SK-N-SH (cell line): ENCODE measurements around the gene TSSK6. TPM values are rescaled to one million over a fixed set of nuclear protein-coding genes. Genes with fewer than 3 reads are reported as not detected.

ENCODE experiments used
- CTCF ChIA-PET: fragments of 300-600, 350-600 bp; formaldehyde crosslinking; extraction: SDS; loops from one replicate; lab custom pipeline; 2021; lab: Yijun Ruan, JAX
- POLR2A ChIA-PET: fragments of 350-600 bp; sonication (Branson Sonifier 250); formaldehyde crosslinking; extraction: SDS; loops from one replicate; lab custom pipeline; 2020; ENCODE audit warnings: antibody characterized with exemption, inconsistent platforms; lab: Yijun Ruan, JAX
- DNase-seq: peaks from one replicate; pipeline ENCODE4 v3.0.0; 2012
- H2AFZ ChIP-seq: fragments of 200-600 bp; sonication (generic); 2 replicates; pipeline ENCODE4 v1.8.1; 2016; ENCODE audit warnings: antibody characterized with exemption, mild to moderate bottlenecking, low read depth
- H3F3A ChIP-seq: fragments of 200-600 bp; sonication (generic); replicated peaks from 2 replicates; pipeline ENCODE3; 2016; ENCODE audit warnings: antibody characterized with exemption, mild to moderate bottlenecking; ENCODE audit not compliant: insufficient read depth
- H3K27ac ChIP-seq, 2 experiments: fragments of 200-500 bp in 1 of 2; fragments of 200-600 bp in 1 of 2; sonication (Bioruptor generic) in 1 of 2; sonication (generic), shearing (Covaris generic) in 1 of 2; 2 replicates each; pipeline versions ENCODE4 v1.5.1 to v1.6.1; 2014 to 2016; ENCODE audit warnings: low read depth in 2 of 2, inconsistent platforms in 1 of 2, low read length in 1 of 2, mild to moderate bottlenecking in 1 of 2, mixed read lengths in 1 of 2
- H3K27me3 ChIP-seq: fragments of 200-600 bp; sonication (generic), shearing (Covaris generic); 2 replicates; pipeline ENCODE4 v1.6.1; 2016; ENCODE audit warnings: mixed run types; ENCODE audit not compliant: insufficient read depth
- H3K36me3 ChIP-seq, 2 experiments: fragments of 200-500 bp in 1 of 2; fragments of 200-600 bp in 1 of 2; sonication (Bioruptor generic) in 1 of 2; sonication (generic) in 1 of 2; replicated peaks in 1 of 2; 2 replicates each; pipeline versions ENCODE3 to v1.5.1; 2014 to 2016; ENCODE audit warnings: low read length in 1 of 2, mild to moderate bottlenecking in 1 of 2; ENCODE audit not compliant: insufficient read depth in 2 of 2, control insufficient read depth in 1 of 2
- H3K4me1 ChIP-seq, 2 experiments: fragments of 200-500 bp in 1 of 2; fragments of 200-600 bp in 1 of 2; sonication (Bioruptor generic) in 1 of 2; sonication (generic), shearing (Covaris generic) in 1 of 2; 2 replicates each; pipeline versions ENCODE4 v1.5.1 to v1.6.1; 2014 to 2016; ENCODE audit warnings: low read depth in 1 of 2, low read length in 1 of 2, mixed run types in 1 of 2; ENCODE audit not compliant: insufficient read depth in 2 of 2, control insufficient read depth in 1 of 2
- H3K4me2 ChIP-seq: fragments of 200-600 bp; sonication (generic), shearing (Covaris generic); 2 replicates; pipeline ENCODE4 v1.6.1; 2017; ENCODE audit warnings: mixed run types
- H3K4me3 ChIP-seq, 2 experiments: fragments of 200-500 bp in 1 of 2; fragments of 200-600 bp in 1 of 2; sonication (Bioruptor generic) in 1 of 2; sonication (generic), shearing (Covaris generic) in 1 of 2; 2 replicates each; pipeline versions ENCODE4 v1.5.1 to v1.8.1; 2014 to 2016; ENCODE audit warnings: low read depth in 2 of 2, inconsistent platforms in 1 of 2, low read length in 1 of 2, mild to moderate bottlenecking in 1 of 2, mixed read lengths in 1 of 2, moderate library complexity in 1 of 2
- H3K79me2 ChIP-seq: fragments of 200-600 bp; sonication (generic); 2 replicates; pipeline ENCODE4 v1.8.1; 2017; ENCODE audit warnings: mild to moderate bottlenecking; ENCODE audit not compliant: insufficient read depth
- H3K9ac ChIP-seq: fragments of 200-600 bp; sonication (generic); 2 replicates; pipeline ENCODE4 v1.6.1; 2017; ENCODE audit warnings: mixed run types
- H3K9me2 ChIP-seq: fragments of 200-600 bp; sonication (generic); 2 replicates; pipeline ENCODE4 v1.6.1; 2017; ENCODE audit warnings: mixed run types
- H3K9me3 ChIP-seq: fragments of 200-600 bp; sonication (generic); 2 replicates; pipeline ENCODE4 v1.6.1; 2017; ENCODE audit warnings: mixed run types, mild to moderate bottlenecking, moderate library complexity
- H4K20me1 ChIP-seq: fragments of 200-600 bp; sonication (generic); 2 replicates; pipeline ENCODE4 v1.6.1; 2017; ENCODE audit warnings: mild to moderate bottlenecking, mixed run types; ENCODE audit not compliant: insufficient read depth
- EP300 ChIP-seq, 2 experiments: IDR thresholded peaks; 2 replicates each; pipeline versions ENCODE4 v1.4.0 to v1.6.1; 2012; ENCODE audit warnings: borderline replicate concordance in 1 of 2, low read depth in 1 of 2, low read length in 1 of 2
- EZH2phosphoT487 ChIP-seq: fragments of 200-600 bp; sonication (generic); IDR thresholded peaks from 2 replicates; pipeline ENCODE4 v1.6.1; 2017; ENCODE audit warnings: low read depth, mixed run types, mild to moderate bottlenecking, antibody characterized with exemption, moderate library complexity, borderline replicate concordance
- FOXJ3 ChIP-seq: sonication (generic); formaldehyde crosslinking; IDR thresholded peaks from 2 replicates; pipeline ENCODE4 v1.5.1; 2020; ENCODE audit warnings: mild to moderate bottlenecking, missing genetic modification reagents
- FOXM1 ChIP-seq: IDR thresholded peaks from 2 replicates; pipeline ENCODE4 v1.4.0; 2012; ENCODE audit warnings: low read depth, mild to moderate bottlenecking
- JUND ChIP-seq: IDR thresholded peaks from 2 replicates; pipeline ENCODE4 v1.4.0; 2012
- NFIC ChIP-seq: IDR thresholded peaks from 2 replicates; pipeline ENCODE4 v1.4.0; 2012; ENCODE audit warnings: borderline replicate concordance
- WGBS: methylation state at CpG from one replicate; pipeline ENCODE4 v1.1.6; 2017; ENCODE audit warnings: low lambda C conversion rate; 5-methylcytosine and 5-hydroxymethylcytosine counted together
- polyA plus RNA-seq, 3 experiments: library from polyadenylated mRNA; depleted of rRNA; stranded (reverse); fragments of >200 nt; gene quantifications; 2 replicates each; pipeline ENCODE4 v1.2.3, GENCODE V29; 2012
- TF ChIP-seq, protein P1 (sequence below): fragments of 200-600 bp; sonication (generic); IDR thresholded peaks from 2 replicates; pipeline ENCODE4 v1.6.1; 2017; ENCODE audit warnings: antibody characterized with exemption, mild to moderate bottlenecking, moderate library complexity
- TF ChIP-seq, protein P2 (sequence below): IDR thresholded peaks from 2 replicates; pipeline ENCODE4 v1.4.0; 2012; ENCODE audit warnings: low read depth

TSSK6 gene
- polyA plus RNA-seq, 1 of the 3 experiments (the other 2 are of a cell fraction), result 3.1 TPM

GRCh38 chr19:19485998-19486290, 29.4 kb downstream of the TSSK6 start:
- Histone ChIP-seq H3K4me3 (no peak overlapping the region), H3K27ac (peak overlapping the region; percentile 13 to 21; a peak in 2 of 4 replicates), H3K79me2 (peaks cover 56% of the 10 kb centered on the region), H3K4me1 (peaks cover 32 to 50% of the 10 kb centered on the region in 2 experiments)
- CTCF ChIA-PET, result interaction anchor here (0.7 to 9.7 kb wide), 4 partner anchors 47 to 340 kb away, joined by 3 to 172 read pairs (median 7); no protein-coding TSS in a partner anchor
- no peak for TF ChIP-seq NFIC
- TF ChIP-seq EP300 (IDR thresholded peaks at IDR 0.05; ENCODE audit: borderline replicate concordance in 1 of 2, low read depth in 1 of 2, low read length in 1 of 2), result no peak
- TF ChIP-seq, all 33 proteins: peak for 0
- POLR2A ChIA-PET, result no interaction called here
- Histone ChIP-seq H3K9ac (no peak overlapping the region), H3K36me3 (no peaks in the 10 kb centered on the region), H4K20me1 (no peaks in the 10 kb centered on the region), H3K27me3 (no peaks in the 10 kb centered on the region), H3K9me2 (no peaks in the 10 kb centered on the region), H3F3A (peaks cover 26% of the 10 kb centered on the region), H3K9me3 (no peaks in the 10 kb centered on the region), H3K4me2 (no peak overlapping the region; the same call in 1 of the 2 replicates), H2AFZ (no peak overlapping the region)
- no peak for DNase-seq
- WGBS, result 94% methylated on average over 5 of the region's 5 CpGs

- 81% methylated on average over 10 of the region's 15 CpGs for WGBS
- H3K4me2 ChIP-seq, result peak overlapping the region; percentile 53
- H3K9ac ChIP-seq, result no peak overlapping the region
- peaks cover 26% of the 10 kb centered on the region for H3F3A ChIP-seq
- CTCF ChIA-PET, result interaction anchor here (0.8 to 9.7 kb wide), 3 partner anchors 31 to 339 kb away, joined by 3 to 172 read pairs (median 5); partner anchors contain the start of gene NDUFA13
- H4K20me1 ChIP-seq, result no peaks in the 10 kb centered on the region
- H3K27ac ChIP-seq, result peak overlapping the region in 1 of 2 experiments; percentile 21; a peak in 3 of 4 replicates
- TF ChIP-seq, protein P1, sequence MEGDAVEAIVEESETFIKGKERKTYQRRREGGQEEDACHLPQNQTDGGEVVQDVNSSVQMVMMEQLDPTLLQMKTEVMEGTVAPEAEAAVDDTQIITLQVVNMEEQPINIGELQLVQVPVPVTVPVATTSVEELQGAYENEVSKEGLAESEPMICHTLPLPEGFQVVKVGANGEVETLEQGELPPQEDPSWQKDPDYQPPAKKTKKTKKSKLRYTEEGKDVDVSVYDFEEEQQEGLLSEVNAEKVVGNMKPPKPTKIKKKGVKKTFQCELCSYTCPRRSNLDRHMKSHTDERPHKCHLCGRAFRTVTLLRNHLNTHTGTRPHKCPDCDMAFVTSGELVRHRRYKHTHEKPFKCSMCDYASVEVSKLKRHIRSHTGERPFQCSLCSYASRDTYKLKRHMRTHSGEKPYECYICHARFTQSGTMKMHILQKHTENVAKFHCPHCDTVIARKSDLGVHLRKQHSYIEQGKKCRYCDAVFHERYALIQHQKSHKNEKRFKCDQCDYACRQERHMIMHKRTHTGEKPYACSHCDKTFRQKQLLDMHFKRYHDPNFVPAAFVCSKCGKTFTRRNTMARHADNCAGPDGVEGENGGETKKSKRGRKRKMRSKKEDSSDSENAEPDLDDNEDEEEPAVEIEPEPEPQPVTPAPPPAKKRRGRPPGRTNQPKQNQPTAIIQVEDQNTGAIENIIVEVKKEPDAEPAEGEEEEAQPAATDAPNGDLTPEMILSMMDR, result no peak
- TF ChIP-seq EP300 (IDR thresholded peaks at IDR 0.05; ENCODE audit: borderline replicate concordance in 1 of 2, low read depth in 1 of 2, low read length in 1 of 2), result no peak
- no peak for TF ChIP-seq EZH2phosphoT487
- no peak for TF ChIP-seq FOXM1
- TF ChIP-seq, protein P2, sequence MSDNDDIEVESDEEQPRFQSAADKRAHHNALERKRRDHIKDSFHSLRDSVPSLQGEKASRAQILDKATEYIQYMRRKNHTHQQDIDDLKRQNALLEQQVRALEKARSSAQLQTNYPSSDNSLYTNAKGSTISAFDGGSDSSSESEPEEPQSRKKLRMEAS, result no peak
- no peak for TF ChIP-seq FOXJ3
- no peak for TF ChIP-seq JUND
- TF ChIP-seq, all 33 proteins: peak for 0
- H3K4me1 ChIP-seq, result peaks cover 32 to 50% of the 10 kb centered on the region in 2 experiments
- POLR2A ChIA-PET, result interaction anchor here (0.9 kb wide), 1 partner anchor 80 kb away, joined by 4 read pairs; the partner anchor contains the start of gene GATAD2A
- H3K27me3 ChIP-seq, result no peaks in the 10 kb centered on the region
- H3K9me2 ChIP-seq, result no peaks in the 10 kb centered on the region
- H3K36me3 ChIP-seq, result no peaks in the 10 kb centered on the region
- H3K4me3 ChIP-seq, result no peak overlapping the region
- H2AFZ ChIP-seq, result no peak overlapping the region
- H3K9me3 ChIP-seq, result no peaks in the 10 kb centered on the region
- no peak for DNase-seq
- H3K79me2 ChIP-seq, result peaks cover 56% of the 10 kb centered on the region
Observed at GRCh38 chr19:19485161-19485997, 30.0 kb downstream of the TSSK6 start.
